HEK293 (cell line): ENCODE data around the gene TLL2.
A peak's percentile ranks its signal among the peaks of the same experiment; 100 is the strongest.

Source experiments
- CTCF ChIA-PET: fragments of 350-600 bp; formaldehyde crosslinking; extraction: SDS; loops from one replicate; lab custom pipeline; 2021; ENCODE audit warnings: antibody characterized with exemption; lab: Yijun Ruan, JAX
- POLR2A ChIA-PET: fragments of 300-600 bp; formaldehyde crosslinking; extraction: SDS; loops from one replicate; lab custom pipeline; 2020; ENCODE audit warnings: antibody characterized with exemption, inconsistent platforms; lab: Yijun Ruan, JAX
- H3K27ac ChIP-seq: fragments of 200-500 bp; sonication (Bioruptor generic); 2 replicates; pipeline ENCODE4 v1.5.1; 2014; ENCODE audit warnings: low read depth, low read length, control low read depth, inconsistent platforms; ENCODE audit errors: extremely low read depth
- H3K36me3 ChIP-seq, 2 experiments: fragments of 200-500 bp in 1 of 2; sonication (Bioruptor generic) in 1 of 2; 1 replicate in 1 of 2; 2 replicates in 1 of 2; pipeline ENCODE4 v1.5.1; 2014 to 2017; ENCODE audit warnings: inconsistent platforms in 2 of 2, low read length in 2 of 2; ENCODE audit not compliant: control insufficient read depth in 2 of 2, insufficient read depth in 1 of 2
- H3K4me1 ChIP-seq: fragments of 200-500 bp; sonication (Bioruptor generic); 2 replicates; pipeline ENCODE4 v1.5.1; 2014; ENCODE audit warnings: mild to moderate bottlenecking, low read length, inconsistent platforms; ENCODE audit not compliant: control insufficient read depth, insufficient read depth
- H3K4me3 ChIP-seq: 2 replicates; pipeline ENCODE4 v1.5.1; 2011; ENCODE audit warnings: low read depth, mild to moderate bottlenecking, control low read depth, low read length, moderate library complexity
- H3K9me3 ChIP-seq: fragments of 200-500 bp; sonication (Bioruptor generic); 2 replicates; pipeline ENCODE4 v1.5.1; 2014; ENCODE audit warnings: low read depth, low read length, inconsistent platforms; ENCODE audit not compliant: control insufficient read depth, insufficient read depth
- CTCF ChIP-seq: fragments of 450-650 bp; formaldehyde crosslinking; IDR thresholded peaks from 2 replicates; pipeline ENCODE4 v1.5.1; 2016; ENCODE audit warnings: missing biosample characterization, missing genetic modification characterization
- MEIS1 ChIP-seq: sonication (generic); formaldehyde crosslinking; IDR thresholded peaks from 2 replicates; pipeline ENCODE4 v1.8.1; 2022; ENCODE audit warnings: missing genetic modification reagents, mild to moderate bottlenecking, borderline replicate concordance
- SCRT1 ChIP-seq: fragments of 450-650 bp; formaldehyde crosslinking; IDR thresholded peaks from 2 replicates; pipeline ENCODE4 v1.5.1; 2016; ENCODE audit warnings: missing biosample characterization, missing genetic modification characterization, borderline replicate concordance
- ZBTB44 ChIP-seq: fragments of 450-650 bp; IDR thresholded peaks from 2 replicates; pipeline ENCODE4 v1.5.1; 2018; ENCODE audit warnings: missing biosample characterization, mild to moderate bottlenecking, missing genetic modification characterization
- ZFHX2 ChIP-seq: fragments of 450-650 bp; formaldehyde crosslinking; conservative IDR thresholded peaks from 2 replicates; pipeline ENCODE4 v1.5.1; 2016; ENCODE audit warnings: missing biosample characterization, missing genetic modification characterization
- ZFP37 ChIP-seq: fragments of 450-650 bp; formaldehyde crosslinking; IDR thresholded peaks from 2 replicates; pipeline ENCODE4 v1.5.1; 2016; ENCODE audit warnings: missing biosample characterization, missing genetic modification characterization
- ZIC2 ChIP-seq: fragments of 450-650 bp; formaldehyde crosslinking; IDR thresholded peaks from 2 replicates; pipeline ENCODE4 v1.5.1; 2016; ENCODE audit warnings: missing biosample characterization, missing genetic modification characterization
- ZNF292 ChIP-seq: fragments of 450-650 bp; formaldehyde crosslinking; IDR thresholded peaks from 2 replicates; pipeline ENCODE4 v1.5.1; 2016; ENCODE audit warnings: low read depth, missing biosample characterization, missing genetic modification characterization, borderline replicate concordance
- ZNF513 ChIP-seq: fragments of 450-650 bp; IDR thresholded peaks from 2 replicates; pipeline ENCODE4 v1.5.1; 2018; ENCODE audit warnings: missing biosample characterization, missing genetic modification characterization
- ZNF626 ChIP-seq: fragments of 450-650 bp; sonication (Bioruptor Pico); formaldehyde crosslinking; IDR thresholded peaks from 2 replicates; pipeline ENCODE4 v1.5.1; 2018; ENCODE audit warnings: missing biosample characterization, missing genetic modification characterization, inconsistent platforms
- ZNF654 ChIP-seq: fragments of 450-650 bp; formaldehyde crosslinking; IDR thresholded peaks from 2 replicates; pipeline ENCODE4 v1.5.1; 2016; ENCODE audit warnings: low read depth, missing biosample characterization, missing genetic modification characterization
- ZNF660 ChIP-seq: fragments of 450-650 bp; IDR thresholded peaks from 2 replicates; pipeline ENCODE4 v1.5.1; 2018; ENCODE audit warnings: missing biosample characterization, mild to moderate bottlenecking, missing genetic modification characterization
- TF ChIP-seq, protein P1 (sequence below): fragments of 450-650 bp; formaldehyde crosslinking; optimal IDR thresholded peaks from 2 replicates; pipeline ENCODE3; 2016; ENCODE audit warnings: missing biosample characterization, mild to moderate bottlenecking, missing genetic modification characterization

TLL2 gene

GRCh38 chr10:96513698-96514561 lies at the start of gene TLL2 (continued):
- TF ChIP-seq, protein P1, sequence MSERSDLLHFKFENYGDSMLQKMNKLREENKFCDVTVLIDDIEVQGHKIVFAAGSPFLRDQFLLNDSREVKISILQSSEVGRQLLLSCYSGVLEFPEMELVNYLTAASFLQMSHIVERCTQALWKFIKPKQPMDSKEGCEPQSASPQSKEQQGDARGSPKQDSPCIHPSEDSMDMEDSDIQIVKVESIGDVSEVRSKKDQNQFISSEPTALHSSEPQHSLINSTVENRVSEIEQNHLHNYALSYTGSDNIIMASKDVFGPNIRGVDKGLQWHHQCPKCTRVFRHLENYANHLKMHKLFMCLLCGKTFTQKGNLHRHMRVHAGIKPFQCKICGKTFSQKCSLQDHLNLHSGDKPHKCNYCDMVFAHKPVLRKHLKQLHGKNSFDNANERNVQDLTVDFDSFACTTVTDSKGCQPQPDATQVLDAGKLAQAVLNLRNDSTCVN, result peak; percentile 88
- no peak for TF ChIP-seq ZNF626 (tag by site-specific recombination)
- TF ChIP-seq ZNF660, result peak; percentile 76; the same call in 1 of the 2 replicates
- no peak for TF ChIP-seq ZFHX2 (tag by site-specific recombination)

GRCh38 chr10:96560966-96561887 lies 47.5 kb upstream of the TLL2 start:
- CTCF ChIA-PET, result interaction anchor here (0.6 to 1.5 kb wide), 5 partner anchors 14 to 332 kb away, joined by 3 to 5 read pairs (median 3); partner anchors contain the start of gene TLL2
- Histone ChIP-seq H3K4me1 (peaks cover 4% of the 10 kb centered on the region), H3K4me3 (no peak overlapping the region), H3K27ac (no peak overlapping the region)
- POLR2A ChIA-PET, result interaction anchor here (0.6 kb wide), 1 partner anchor 95 kb away, joined by 5 read pairs; no protein-coding TSS in a partner anchor
- TF ChIP-seq ZFP37 (tag by site-specific recombination), result no peak
- TF ChIP-seq ZIC2 (tag by site-specific recombination), result no peak
- TF ChIP-seq SCRT1, result no peak
- TF ChIP-seq, all 188 proteins: peak for 0
- H3K9me3 ChIP-seq, result no peaks in the 10 kb centered on the region
- peaks cover 20 to 57% of the 10 kb centered on the region in 2 experiments for H3K36me3 ChIP-seq

GRCh38 chr10:96560489-96560888 lies 46.8 kb upstream of the TLL2 start:
- Histone ChIP-seq H3K9me3 (no peaks in the 10 kb centered on the region), H3K36me3 (peaks cover 20 to 57% of the 10 kb centered on the region in 2 experiments), H3K27ac (no peak overlapping the region), H3K4me3 (no peak overlapping the region), H3K4me1 (no peaks in the 10 kb centered on the region; the same call in 1 of the 2 replicates)
- TF ChIP-seq ZBTB44 (no peak), ZNF513 (peak; percentile 90)
- ChIA-PET POLR2A (no interaction called here), CTCF (interaction anchor here (0.6 to 1.5 kb wide), 2 partner anchors 50 to 331 kb away, joined by 3 to 5 read pairs; no protein-coding TSS in a partner anchor)

GRCh38 chr10:96556003-96556402 lies 42.3 kb upstream of the TLL2 start:
- no peaks in the 10 kb centered on the region for H3K9me3 ChIP-seq
- no peaks in the 10 kb centered on the region; the same call in 1 of the 2 replicates for H3K4me1 ChIP-seq
- H3K36me3 ChIP-seq, result peaks cover 31 to 67% of the 10 kb centered on the region in 2 experiments
- TF ChIP-seq ZNF292 (tag by site-specific recombination) (no peak), MEIS1 (CRISPR knock-in tag) (no peak), CTCF (peak; percentile 41; the same call in 1 of the 2 replicates), ZNF654 (tag by site-specific recombination) (peak; percentile 64)
- ChIA-PET POLR2A (no interaction called here), CTCF (interaction anchor here (0.6 to 2.9 kb wide), 23 partner anchors 17 to 539 kb away, joined by 3 to 17 read pairs (median 5); partner anchors contain the start of gene TLL2)
- no peak overlapping the region for H3K27ac ChIP-seq
- H3K4me3 ChIP-seq, result no peak overlapping the region
